Liver (tissue), 9 donors: ENCODE measurements around the gene CAMKMT. TPM values are rescaled to one million over a fixed set of nuclear protein-coding genes. Genes with fewer than 3 reads are reported as not detected.

ENCODE experiments used
- DNase-seq: peaks from one replicate; pipeline ENCODE4 v3.0.0-alpha.2; 2017; ENCODE audit warnings: low spot score
- H3K27ac ChIP-seq, 2 donors: one replicate each; pipeline ENCODE4 v1.7.0; 2013; ENCODE audit warnings: inconsistent platforms in 2 of 2, low read length in 2 of 2, control low read depth in 1 of 2, low read depth in 1 of 2, mild to moderate bottlenecking in 1 of 2
- H3K27me3 ChIP-seq, 4 donors: one replicate each; pipeline versions ENCODE4 v1.6.1 to v1.7.0; 2013; ENCODE audit warnings: low read length in 3 of 4, inconsistent platforms in 1 of 4, mild to moderate bottlenecking in 1 of 4, moderate library complexity in 1 of 4; ENCODE audit not compliant: control insufficient read depth in 4 of 4, insufficient read depth in 4 of 4
- H3K36me3 ChIP-seq, 4 donors: one replicate each; pipeline versions ENCODE4 v1.6.1 to v1.7.0; 2013; ENCODE audit warnings: low read length in 3 of 4, mild to moderate bottlenecking in 3 of 4, low read depth in 1 of 4, moderate library complexity in 1 of 4; ENCODE audit not compliant: control insufficient read depth in 4 of 4, insufficient read depth in 3 of 4
- H3K4me1 ChIP-seq, 4 donors: one replicate each; pipeline versions ENCODE4 v1.6.1 to v1.7.0; 2013; ENCODE audit warnings: low read length in 3 of 4, mild to moderate bottlenecking in 3 of 4, moderate library complexity in 1 of 4; ENCODE audit not compliant: control insufficient read depth in 4 of 4, insufficient read depth in 4 of 4
- H3K4me3 ChIP-seq, 3 donors: one replicate each; pipeline versions ENCODE4 v1.6.1 to v1.7.0; 2013; ENCODE audit warnings: low read length in 3 of 3, control low read depth in 1 of 3, low read depth in 1 of 3, mild to moderate bottlenecking in 1 of 3
- H3K9ac ChIP-seq, 2 donors: one replicate each; pipeline ENCODE4 v1.7.0; 2013; ENCODE audit warnings: low read length in 2 of 2, mild to moderate bottlenecking in 2 of 2, moderate library complexity in 2 of 2, control low read depth in 1 of 2, low read depth in 1 of 2
- H3K9me3 ChIP-seq, 4 donors: one replicate each; pipeline versions ENCODE4 v1.6.1 to v1.7.0; 2013; ENCODE audit warnings: low read length in 3 of 4; ENCODE audit not compliant: control insufficient read depth in 4 of 4
- ATF3 ChIP-seq: IDR thresholded peaks from 2 replicates; pipeline ENCODE4 v1.6.1; 2016; ENCODE audit warnings: antibody characterized with exemption
- EGR1 ChIP-seq, 2 donors: IDR thresholded peaks; 2 replicates each; pipeline ENCODE4 v1.6.1; 2016 to 2018; ENCODE audit warnings: antibody characterized with exemption in 2 of 2, low read depth in 2 of 2
- FOXA1 ChIP-seq: IDR thresholded peaks from 2 replicates; pipeline ENCODE4 v1.6.1; 2016; ENCODE audit warnings: antibody characterized with exemption
- FOXA2 ChIP-seq: IDR thresholded peaks from 2 replicates; pipeline ENCODE4 v1.6.1; 2016; ENCODE audit warnings: antibody characterized with exemption
- GABPA ChIP-seq, 2 donors: IDR thresholded peaks in 1 of 2; conservative IDR thresholded peaks in 1 of 2; 2 replicates each; pipeline ENCODE4 v1.6.1; 2016; ENCODE audit warnings: antibody characterized with exemption in 2 of 2, mild to moderate bottlenecking in 1 of 2, moderate library complexity in 1 of 2
- HNF4A ChIP-seq, 2 donors: conservative IDR thresholded peaks; 2 replicates each; pipeline ENCODE4 v1.6.1; 2016; ENCODE audit warnings: antibody characterized with exemption in 2 of 2, mild to moderate bottlenecking in 2 of 2
- HNF4G ChIP-seq: IDR thresholded peaks from 2 replicates; pipeline ENCODE4 v1.6.1; 2016; ENCODE audit warnings: antibody characterized with exemption
- JUND ChIP-seq, 2 donors: IDR thresholded peaks; 2 replicates each; pipeline ENCODE4 v1.6.1; 2016; ENCODE audit warnings: antibody characterized with exemption in 2 of 2
- MAX ChIP-seq: IDR thresholded peaks from 2 replicates; pipeline ENCODE4 v1.6.1; 2016; ENCODE audit warnings: antibody characterized with exemption
- NR2F2 ChIP-seq: IDR thresholded peaks from 2 replicates; pipeline ENCODE4 v1.6.1; 2016; ENCODE audit warnings: antibody characterized with exemption
- REST ChIP-seq: IDR thresholded peaks from 2 replicates; pipeline ENCODE4 v1.6.1; 2016; ENCODE audit warnings: antibody characterized with exemption, mild to moderate bottlenecking
- RXRA ChIP-seq, 2 donors: IDR thresholded peaks; 2 replicates each; pipeline ENCODE4 v1.6.1; 2017 to 2018; ENCODE audit warnings: antibody characterized with exemption in 2 of 2, mild to moderate bottlenecking in 1 of 2
- TAF1 ChIP-seq: conservative IDR thresholded peaks from 2 replicates; pipeline ENCODE4 v1.6.1; 2016; ENCODE audit warnings: antibody characterized with exemption, mild to moderate bottlenecking
- YY1 ChIP-seq: IDR thresholded peaks from 2 replicates; pipeline ENCODE4 v1.6.1; 2016; ENCODE audit warnings: antibody characterized with exemption, mild to moderate bottlenecking
- ZBTB33 ChIP-seq: IDR thresholded peaks from 2 replicates; pipeline ENCODE4 v1.6.1; 2016; ENCODE audit warnings: antibody characterized with exemption
- WGBS: extraction: QIAGEN DNeasy Blood & Tissue Kit; methylation state at CpG from one replicate; pipeline ENCODE4 v1.1.7; 2013; 5-methylcytosine and 5-hydroxymethylcytosine counted together
- polyA plus RNA-seq, 2 donors: library from polyadenylated mRNA; stranded (reverse) in 1 of 2; unstranded in 1 of 2; fragments of 200-250 nt in 1 of 2; fragments of >200 nt in 1 of 2; fragmentation: Nextera tagmentation in 1 of 2; extraction: Ambion mirVana in 1 of 2; gene quantifications; one replicate each; pipeline versions ENCODE4 v1.2.1 to v1.2.3, GENCODE V29; 2013 to 2015
- total RNA-seq, 2 donors: library from RNA; depleted of rRNA; stranded (reverse); fragments of >200 nt; gene quantifications; one replicate each; pipeline ENCODE4 v1.2.3, GENCODE V29; 2014
- donor health status: healthy.
- donor health status: healthy.
- donor health status: healthy.
- donor health status: healthy.
- donor health status: healthy.

CAMKMT gene
- total and polyA plus RNA-seq, 4 donors: 1.5 to 12.7 (median 7.1) TPM

DNA sequence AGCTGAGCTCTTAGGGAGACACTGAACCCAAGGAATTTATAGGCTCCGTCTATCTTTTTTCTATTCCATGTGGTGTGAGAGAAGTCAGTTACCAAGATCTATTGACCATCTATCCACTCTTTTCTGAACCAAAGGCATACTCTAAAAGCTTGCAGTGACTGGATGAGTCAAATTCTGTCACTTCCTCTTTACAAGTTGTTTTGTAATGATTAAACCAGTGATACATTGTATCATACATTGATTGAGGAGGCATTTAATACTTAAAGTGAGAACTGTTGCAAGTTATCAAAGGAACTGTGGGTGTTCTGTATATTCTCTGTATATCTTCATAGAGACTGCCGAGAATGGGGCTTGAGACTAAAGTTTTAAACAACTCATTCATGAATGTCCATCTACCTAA lies 188.8 kb downstream of the CAMKMT start:
- DNase-seq: no peak
- TF ChIP-seq FOXA1 (no peak), HNF4G (no peak), EGR1 (IDR thresholded peaks at IDR 0.05; ENCODE audit: low read depth in 2 of 2) (no peak), ATF3 (no peak), ZBTB33 (no peak), FOXA2 (no peak), TAF1 (no peak), MAX (no peak), REST (no peak), JUND (IDR thresholded peaks at IDR 0.05) (no peak), HNF4A (conservative IDR thresholded peaks at IDR 0.05) (no peak), GABPA (IDR thresholded peaks at IDR 0.05 in 1 of 2, conservative IDR thresholded peaks at IDR 0.05 in 1 of 2) (no peak)
- no peaks in the 10 kb centered on the region for H3K27me3 ChIP-seq
- no peaks in the 10 kb centered on the region for H3K9me3 ChIP-seq
- H3K36me3 ChIP-seq: no peaks in the 10 kb centered on the region
- no peak overlapping the region for H3K9ac ChIP-seq
- no peak overlapping the region for H3K4me3 ChIP-seq
- peaks cover 0 to 14% (median 5%) of the 10 kb centered on the region in 4 donors for H3K4me1 ChIP-seq
- 95% methylated on average over 2 of the region's 2 CpGs for WGBS
- H3K27ac ChIP-seq: no peak overlapping the region

- Histone ChIP-seq H3K36me3 (no peaks in the 10 kb centered on the region), H3K9me3 (no peaks in the 10 kb centered on the region), H3K4me1 (peaks cover 0 to 12% (median 3%) of the 10 kb centered on the region in 4 donors), H3K27me3 (no peaks in the 10 kb centered on the region), H3K9ac (no peak overlapping the region), H3K27ac (no peak overlapping the region), H3K4me3 (no peak overlapping the region)
- DNase-seq: no peak
- WGBS: 97% methylated on average over 1 of the region's 1 CpG
- TF ChIP-seq RXRA (IDR thresholded peaks at IDR 0.05): no peak
- no peak for TF ChIP-seq YY1
- TF ChIP-seq NR2F2: no peak
- no peak for TF ChIP-seq HNF4A (conservative IDR thresholded peaks at IDR 0.05)
Measured at GRCh38 chr2:44551497-44551896, 189.8 kb downstream of the CAMKMT start.
